UCSD-AML1 (cell line): ENCODE measurements around the gene NFATC1.

ENCODE experiments used
- DNase-seq: peaks from one replicate; lab custom pipeline; 2025; ENCODE audit not compliant: unreplicated experiment; lab: John Stamatoyannopoulos, UW

NFATC1 gene

DNA sequence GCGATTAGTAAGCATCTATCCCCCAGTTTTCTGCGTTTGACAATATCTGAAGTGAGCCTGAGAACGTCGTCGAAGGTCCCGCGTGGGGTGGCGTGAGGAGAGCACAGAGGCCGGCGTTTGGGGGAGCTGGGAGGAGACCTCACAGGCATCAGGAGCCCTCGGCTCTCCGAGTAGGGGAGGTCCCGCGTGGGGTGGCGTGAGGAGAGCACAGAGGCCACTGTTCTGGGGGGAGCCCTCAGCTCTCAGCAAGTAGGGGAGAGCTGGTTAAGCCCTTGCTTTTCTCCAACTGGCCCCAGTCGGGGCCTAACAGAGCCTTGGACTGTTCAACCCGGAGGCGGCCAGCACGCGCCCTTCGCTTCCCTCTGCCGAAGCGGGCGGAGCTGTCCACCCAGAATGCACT lies 134.3 kb downstream of the NFATC1 start:
- no peak for DNase-seq

DNA sequence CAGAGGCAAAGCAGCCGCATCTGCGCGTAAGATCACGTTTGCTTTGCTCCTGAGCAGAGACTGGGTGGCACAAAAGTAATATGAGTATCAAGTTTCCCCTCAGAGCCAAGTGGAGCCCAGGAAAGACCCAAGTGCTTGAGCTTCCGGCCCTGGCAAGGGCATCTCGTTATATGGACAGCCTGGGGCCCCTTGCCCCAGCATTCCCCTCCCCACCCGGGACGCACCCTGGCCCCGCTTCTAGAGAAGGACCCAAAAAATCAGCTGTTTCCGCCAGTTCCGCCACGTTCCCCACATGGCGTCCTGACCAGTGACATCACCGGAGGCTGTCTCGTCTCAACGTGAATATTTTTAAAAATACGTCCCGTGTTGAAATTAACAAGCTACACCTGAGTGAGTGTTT lies 135.1 kb downstream of the NFATC1 start:
- DNase-seq, result no peak

DNA sequence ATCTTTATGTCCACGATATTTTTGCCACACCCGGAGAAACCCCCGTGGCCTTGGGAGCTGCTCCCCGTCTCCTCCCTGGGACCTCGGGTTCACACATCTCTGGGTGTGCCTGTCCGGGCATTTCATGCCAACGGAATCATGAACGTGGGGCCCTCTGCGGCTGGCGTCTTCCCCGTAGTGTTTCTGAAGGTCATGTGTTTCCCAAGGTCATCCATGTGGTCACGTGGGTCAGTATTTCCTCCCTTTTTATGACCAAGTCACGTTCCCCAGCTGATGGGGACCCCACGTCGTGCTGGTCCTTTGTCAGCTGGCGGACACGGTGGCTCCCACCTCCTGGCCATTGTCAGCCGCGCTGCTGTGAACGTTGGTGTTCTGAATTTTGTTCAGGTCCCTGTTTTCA lies 135.7 kb downstream of the NFATC1 start:
- DNase-seq, result no peak

DNA sequence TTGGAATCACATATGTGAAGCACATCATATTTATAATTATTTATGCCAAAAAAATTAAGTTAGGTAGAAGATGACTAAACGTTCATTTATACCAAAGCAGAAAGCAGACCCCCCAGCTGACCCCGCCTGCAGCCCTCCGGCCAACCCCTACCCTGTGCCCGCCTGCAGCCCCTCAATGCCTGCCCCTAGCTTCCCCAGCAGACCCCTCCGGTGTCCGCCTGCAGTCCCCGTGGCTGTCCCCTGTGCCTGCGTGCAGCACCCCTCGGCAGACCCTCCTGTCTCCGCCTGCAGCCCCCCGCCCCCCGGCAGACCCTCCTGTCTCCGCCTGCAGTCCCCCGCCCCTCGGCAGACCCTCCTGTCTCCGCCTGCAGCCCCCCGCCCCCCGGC lies 136.2 kb downstream of the NFATC1 start:
- no peak for DNase-seq

DNA sequence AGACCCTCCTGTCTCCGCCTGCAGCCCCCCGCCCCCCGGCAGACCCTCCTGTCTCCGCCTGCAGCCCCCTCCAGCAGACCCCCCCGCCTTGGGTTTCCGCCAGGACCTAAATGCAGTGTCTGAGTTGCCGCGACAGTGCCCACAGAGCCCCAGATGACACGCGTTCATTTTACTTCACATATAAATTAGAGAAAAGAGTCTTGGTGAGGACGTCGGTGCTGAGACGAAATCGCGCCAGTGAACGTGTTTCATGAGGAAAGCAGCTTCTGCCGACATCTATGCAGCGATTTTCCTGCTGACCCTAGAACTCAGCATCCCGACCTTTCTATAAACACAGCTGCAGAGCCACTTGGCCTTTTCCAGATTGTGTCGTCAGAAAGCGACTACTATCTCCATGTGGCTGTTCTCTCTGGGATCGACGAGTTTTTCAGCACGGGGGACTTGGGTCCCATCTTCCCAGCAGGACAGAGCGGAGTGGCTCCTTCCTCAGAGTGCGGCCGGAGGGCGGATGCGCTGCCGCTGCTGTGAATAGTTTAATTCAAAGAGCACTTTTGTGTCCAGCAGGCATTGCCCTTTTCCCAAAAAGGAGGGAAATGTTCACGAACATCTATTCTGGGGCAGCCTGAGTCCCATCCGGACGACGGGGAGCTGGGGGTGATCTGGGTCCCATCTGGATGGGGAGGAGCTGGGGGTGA lies 136.7 kb downstream of the NFATC1 start:
- DNase-seq, result no peak

GRCh38 chr18:79533146-79533545 lies 137.4 kb downstream of the NFATC1 start:
- no peak for DNase-seq

DNA sequence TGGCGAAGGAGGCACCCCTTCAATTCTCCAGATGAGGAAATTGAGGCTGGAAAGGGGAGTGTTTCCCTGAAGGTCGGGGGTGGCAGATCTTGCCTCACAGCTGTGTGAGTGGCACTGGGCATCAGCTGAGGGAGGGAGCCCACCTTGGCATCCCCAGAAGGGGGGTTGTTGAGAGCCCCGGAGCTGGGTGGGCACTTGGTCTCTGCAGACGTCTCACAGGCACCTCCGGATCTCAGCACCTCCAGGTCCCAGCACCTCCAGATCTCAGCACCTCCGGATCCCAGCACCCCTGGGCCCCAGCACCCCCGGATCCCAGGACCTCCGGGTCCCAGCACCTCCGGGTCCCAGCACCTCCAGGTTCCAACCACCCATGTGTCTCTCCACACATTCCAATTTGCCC lies 137.9 kb downstream of the NFATC1 start:
- no peak for DNase-seq

DNA sequence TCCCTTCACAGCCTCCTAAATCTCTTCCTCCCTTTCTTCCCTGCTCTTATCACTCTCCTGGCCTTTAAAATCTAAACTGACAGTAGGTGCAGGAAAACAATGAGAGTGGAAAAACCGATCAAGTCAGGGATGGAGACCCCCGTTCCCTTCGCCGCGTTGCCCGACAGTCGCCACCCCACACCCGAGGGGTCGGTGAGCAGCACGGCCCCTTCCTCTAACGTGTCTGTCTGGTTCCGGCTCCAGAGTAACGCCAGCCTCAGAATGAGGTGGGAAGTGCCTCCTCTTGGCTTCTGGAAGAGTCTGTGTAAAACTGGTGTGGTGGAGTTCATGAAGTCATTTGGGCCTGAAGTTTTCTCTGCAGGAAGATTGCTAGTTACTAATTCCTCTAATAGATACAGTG lies 138.6 kb downstream of the NFATC1 start:
- DNase-seq, result no peak

DNA sequence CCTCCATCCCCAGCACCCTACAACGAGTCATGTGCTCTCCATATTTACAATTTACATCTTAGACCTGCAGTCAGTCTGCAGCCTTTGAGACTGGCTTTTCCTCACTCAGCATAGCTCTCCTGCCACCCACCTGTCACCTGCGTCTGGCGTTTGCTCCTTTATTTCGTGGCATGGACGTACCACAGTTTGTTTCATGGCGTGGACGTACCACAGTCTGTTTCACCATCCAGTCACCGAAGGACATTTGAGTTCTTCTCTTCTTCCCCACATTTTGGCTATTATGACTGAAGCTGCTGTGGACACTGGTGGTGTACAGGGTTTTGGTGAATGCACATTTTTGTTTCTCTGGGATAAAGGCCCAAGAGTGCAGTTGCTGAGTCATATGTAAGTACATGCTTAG lies 142.0 kb downstream of the NFATC1 start:
- DNase-seq, result no peak

DNA sequence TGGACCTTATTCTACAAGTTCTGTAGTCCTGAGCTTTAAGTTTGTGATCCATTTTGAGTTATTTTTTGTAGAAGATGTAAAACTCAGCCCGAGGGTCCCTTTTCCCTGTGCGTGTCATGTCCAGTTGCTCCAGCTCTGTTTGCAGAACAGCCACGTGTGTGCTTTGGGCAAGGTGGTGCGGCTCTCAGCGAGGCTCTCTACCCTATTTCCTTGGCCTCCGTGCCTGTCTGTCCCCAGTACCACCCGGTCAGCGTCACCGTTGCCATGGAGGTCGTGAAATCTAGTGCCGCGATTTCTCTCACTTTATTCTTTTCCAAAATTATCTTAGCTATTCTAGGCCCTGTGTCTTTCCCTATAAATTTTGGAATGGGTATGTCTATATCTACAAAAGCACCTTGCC lies 142.9 kb downstream of the NFATC1 start:
- DNase-seq, result no peak

DNA sequence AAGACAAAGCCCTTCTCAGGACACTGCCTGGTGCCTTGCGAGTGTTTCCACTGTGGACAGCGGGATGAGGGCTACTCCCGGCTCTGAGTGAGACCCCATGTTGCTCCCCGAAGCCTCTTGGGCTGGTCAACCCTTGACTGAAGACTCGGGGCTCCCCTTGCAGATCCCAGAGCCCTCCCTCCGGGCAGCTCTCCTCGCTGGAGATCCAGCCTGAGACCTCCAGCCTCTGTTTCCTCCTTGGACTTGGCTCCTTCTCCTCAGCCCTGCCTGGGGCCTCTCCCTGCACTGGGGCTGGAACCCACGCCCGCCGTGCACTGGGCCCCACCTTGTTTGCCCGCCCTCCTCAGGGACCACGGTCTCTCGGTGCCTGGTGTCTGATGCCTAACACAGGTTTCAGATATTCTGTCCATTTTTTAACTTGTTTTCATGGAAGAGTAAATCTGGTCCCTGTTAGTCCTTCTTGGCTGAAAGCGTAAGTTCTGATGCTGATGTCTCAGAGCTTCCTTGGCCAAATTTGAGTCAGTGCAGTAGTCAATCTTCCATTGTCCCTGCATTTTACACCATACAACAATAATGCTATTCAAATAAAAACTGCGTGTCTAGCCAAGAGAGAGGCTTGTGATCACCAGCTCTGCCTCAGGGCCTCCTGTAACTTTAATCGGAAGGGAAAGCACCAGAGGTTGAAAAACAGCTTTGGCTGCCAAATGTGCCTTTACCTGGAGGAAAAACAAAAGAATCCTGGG lies 144.6 kb downstream of the NFATC1 start:
- DNase-seq, result no peak

DNA sequence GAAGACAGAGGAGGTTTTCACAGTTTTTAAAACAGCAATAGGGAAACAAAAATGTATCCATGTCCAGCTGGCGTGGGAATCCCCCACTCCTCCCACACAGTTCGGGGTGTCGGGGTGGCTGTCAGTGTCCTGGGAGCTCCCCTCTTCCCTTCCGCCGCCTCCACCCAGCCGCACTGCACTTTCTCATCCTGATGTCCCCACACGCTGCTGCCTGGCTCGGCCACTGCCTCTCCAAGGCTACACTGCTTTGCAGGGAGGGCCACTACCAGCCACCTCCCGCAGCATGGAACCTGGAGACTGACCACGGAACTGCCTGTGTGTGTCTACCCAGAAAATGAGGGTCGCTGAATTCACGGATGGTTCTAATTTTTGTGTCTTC lies 145.2 kb downstream of the NFATC1 start:
- DNase-seq, result no peak

DNA sequence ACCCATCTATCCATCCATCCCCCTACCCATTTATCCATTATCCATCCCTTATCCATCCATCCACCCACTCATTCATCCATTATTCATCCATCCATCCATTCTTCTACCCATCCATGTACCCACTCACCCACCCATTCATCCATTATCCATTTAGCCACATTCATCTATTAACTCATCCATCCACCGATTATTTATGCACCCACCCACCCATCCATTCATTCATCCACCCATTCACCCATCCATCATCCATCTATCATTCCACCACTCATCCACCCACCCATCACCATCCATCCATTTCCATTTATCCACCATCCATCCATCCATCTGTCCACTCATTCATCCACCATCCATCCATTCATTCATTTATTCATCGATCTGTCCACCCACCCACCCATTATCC lies 146.5 kb downstream of the NFATC1 start:
- no peak for DNase-seq

GRCh38 chr18:79542876-79543750 lies 147.4 kb downstream of the NFATC1 start:
- no peak for DNase-seq

DNA sequence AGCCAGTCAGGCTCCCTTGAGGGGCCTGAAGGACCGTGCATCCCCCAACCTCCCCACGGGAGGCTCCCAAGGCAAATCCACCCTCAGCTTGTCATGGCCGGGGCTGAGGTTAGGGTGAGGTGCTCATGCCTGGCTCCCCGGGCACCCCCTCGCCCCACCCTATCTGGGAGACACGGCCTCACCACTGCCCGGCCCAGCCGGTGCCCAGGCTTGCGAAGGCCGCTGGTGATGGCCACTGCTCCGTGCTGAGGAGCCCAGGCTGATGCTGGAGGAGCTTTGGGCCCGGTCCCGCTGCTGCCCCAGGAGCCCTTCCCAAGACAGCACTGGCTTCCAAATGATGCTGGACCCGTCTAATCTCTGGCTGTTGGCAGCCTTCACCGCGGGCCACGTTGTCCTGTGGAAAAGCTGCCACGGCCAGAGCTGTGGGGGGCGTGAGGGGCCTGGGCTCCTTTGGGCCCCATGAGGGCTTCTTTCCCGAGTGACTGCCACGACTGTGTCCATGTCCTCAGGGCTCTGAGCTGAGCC lies 148.2 kb downstream of the NFATC1 start:
- no peak for DNase-seq

- no peak for DNase-seq
Measured at GRCh38 chr18:79544386-79544963, 148.7 kb downstream of the NFATC1 start.

DNA sequence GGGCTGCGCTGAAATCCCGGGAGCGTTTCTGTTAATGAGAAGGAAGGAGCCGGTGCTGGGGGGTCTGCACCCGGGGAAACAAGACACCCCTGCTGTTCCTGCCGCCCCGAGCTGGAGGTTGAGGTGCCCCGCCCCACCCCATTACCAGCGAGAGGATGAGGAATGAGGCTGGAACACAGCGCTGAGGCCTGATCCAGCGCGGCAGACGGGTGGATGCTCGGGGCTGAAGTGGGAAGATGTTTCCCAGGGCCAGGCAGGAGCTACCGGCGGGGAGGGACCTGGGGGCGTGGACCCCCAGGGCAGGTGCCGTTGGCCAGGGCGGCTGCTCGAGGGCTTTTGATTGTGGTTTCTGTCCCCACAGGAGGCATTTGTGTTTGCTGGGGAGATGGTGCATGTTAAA lies 149.5 kb downstream of the NFATC1 start:
- no peak for DNase-seq

- DNase-seq, result no peak
Measured at GRCh38 chr18:79545736-79546171, 150.0 kb downstream of the NFATC1 start.

DNA sequence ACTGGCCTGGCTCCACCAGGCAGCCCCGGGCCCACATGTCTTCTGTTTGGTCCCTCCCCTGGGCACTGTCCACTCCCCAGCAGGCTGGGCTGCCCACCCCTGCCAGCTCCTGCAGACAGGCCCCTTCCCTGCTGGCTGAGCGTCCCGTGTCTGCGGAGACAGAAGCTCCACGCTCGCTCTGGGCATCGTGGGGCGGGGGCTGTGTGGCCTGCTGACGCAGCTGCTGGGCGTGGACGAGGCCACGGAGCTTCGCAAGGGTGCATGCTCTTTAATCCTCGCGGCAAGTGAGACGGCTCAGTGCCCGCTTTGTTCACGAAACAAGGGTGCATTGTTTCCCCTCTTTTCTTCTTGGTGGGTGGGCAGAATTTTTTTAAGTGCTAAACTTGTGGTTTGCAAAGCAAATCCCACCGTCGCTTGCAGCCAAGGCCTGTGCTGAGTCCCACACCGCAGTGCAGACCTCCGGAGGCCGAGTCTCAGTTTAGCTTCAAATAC lies 151.1 kb downstream of the NFATC1 start:
- DNase-seq, result no peak

- DNase-seq, result no peak
Measured at GRCh38 chr18:79547413-79548076, 151.8 kb downstream of the NFATC1 start.

- no peak for DNase-seq
Measured at GRCh38 chr18:79548077-79548450, 152.3 kb downstream of the NFATC1 start.
